GM23338 (cell line): ENCODE data around the gene COBL. TPM values are rescaled to one million over a fixed set of nuclear protein-coding genes. Genes with fewer than 3 reads are reported as not detected.

Experiments used
- ATAC-seq: fragments of 200-7000 bp; cut with Tn5 transposase; 3 replicates; pipeline ENCODE4 v1.9.1; 2020
- DNase-seq: peaks from one replicate; pipeline ENCODE4 v3.0.0-alpha.2; 2015; ENCODE audit warnings: low spot score
- H2AFZ ChIP-seq: fragments of 200-600 bp; sonication (generic); 2 replicates; pipeline ENCODE4 v1.8.0; 2016; ENCODE audit warnings: antibody characterized with exemption, mild to moderate bottlenecking, moderate library complexity
- H3F3A ChIP-seq: fragments of 200-600 bp; sonication (generic); replicated peaks from 2 replicates; pipeline ENCODE4 v1.8.0; 2017; ENCODE audit warnings: antibody characterized with exemption, mixed run types, low read depth
- H3K27ac ChIP-seq: fragments of 200-600 bp; sonication (generic); 2 replicates; pipeline ENCODE4 v1.6.1; 2016; ENCODE audit warnings: low read depth
- H3K27me3 ChIP-seq: fragments of 200-600 bp; sonication (generic); 2 replicates; pipeline ENCODE4 v1.8.0; 2016; ENCODE audit warnings: mild to moderate bottlenecking, mixed run types, moderate library complexity; ENCODE audit not compliant: insufficient read depth
- H3K36me3 ChIP-seq: fragments of 200-600 bp; sonication (generic); 2 replicates; pipeline ENCODE4 v1.8.0; 2016; ENCODE audit warnings: mild to moderate bottlenecking; ENCODE audit not compliant: insufficient read depth
- H3K4me1 ChIP-seq: fragments of 200-600 bp; sonication (generic); 2 replicates; pipeline ENCODE4 v1.8.0; 2016; ENCODE audit warnings: mild to moderate bottlenecking, moderate library complexity; ENCODE audit not compliant: insufficient read depth
- H3K4me2 ChIP-seq: fragments of 200-600 bp; sonication (generic); 2 replicates; pipeline ENCODE4 v1.7.1; 2017; ENCODE audit warnings: mixed run types
- H3K4me3 ChIP-seq: fragments of 200-600 bp; sonication (generic); 2 replicates; pipeline ENCODE4 v1.6.1; 2016; ENCODE audit warnings: mixed run types
- H3K79me2 ChIP-seq: fragments of 200-600 bp; sonication (generic); replicated peaks from 2 replicates; pipeline ENCODE4 v1.8.0; 2017; ENCODE audit warnings: mild to moderate bottlenecking; ENCODE audit not compliant: insufficient read depth
- H3K9me2 ChIP-seq: fragments of 200-600 bp; sonication (generic); 2 replicates; pipeline ENCODE4 v1.8.0; 2017; ENCODE audit not compliant: insufficient read depth
- H4K20me1 ChIP-seq: fragments of 200-600 bp; sonication (generic); replicated peaks from 2 replicates; pipeline ENCODE4 v1.8.0; 2017; ENCODE audit warnings: mild to moderate bottlenecking; ENCODE audit not compliant: insufficient read depth
- H3K27ac Mint-ChIP-seq: 2 replicates; pipeline ENCODE4 v1.8.0; 2020; ENCODE audit warnings: inconsistent platforms, mild to moderate bottlenecking, moderate library complexity, mixed read lengths
- H3K27me3 Mint-ChIP-seq: 3 replicates; pipeline ENCODE4 v1.8.0; 2022; ENCODE audit warnings: low read depth, mild to moderate bottlenecking, moderate library complexity, mixed read lengths, inconsistent platforms; ENCODE audit not compliant: insufficient read depth, poor library complexity
- H3K36me3 Mint-ChIP-seq: 3 replicates; pipeline ENCODE4 v1.8.0; 2021; ENCODE audit warnings: low read depth, mild to moderate bottlenecking, inconsistent platforms, moderate library complexity, mixed read lengths
- H3K4me1 Mint-ChIP-seq: 3 replicates; pipeline ENCODE4 v1.8.0; 2020; ENCODE audit warnings: mild to moderate bottlenecking, inconsistent platforms, mixed read lengths
- H3K4me3 Mint-ChIP-seq: 3 replicates; pipeline ENCODE4 v1.8.0; 2021; ENCODE audit warnings: moderate library complexity, mild to moderate bottlenecking, inconsistent platforms, mixed read lengths
- H3K9me3 Mint-ChIP-seq: 3 replicates; pipeline ENCODE4 v1.8.0; 2020; ENCODE audit warnings: moderate library complexity, mild to moderate bottlenecking, inconsistent platforms, mixed read lengths
- CREB1 ChIP-seq: fragments of 250-450 bp; sonication (Bioruptor Pico); IDR thresholded peaks from 2 replicates; pipeline ENCODE4 v1.5.0; 2020; ENCODE audit warnings: low read depth, mild to moderate bottlenecking, moderate library complexity
- EZH2 ChIP-seq: fragments of 200-600 bp; sonication (generic); IDR thresholded peaks from one replicate; pipeline ENCODE4 v1.8.0; 2017; ENCODE audit warnings: antibody characterized with exemption, mild to moderate bottlenecking, low read depth; ENCODE audit not compliant: unreplicated experiment
- JUNB ChIP-seq: IDR thresholded peaks from one replicate; pipeline ENCODE4 v1.6.1; 2016; ENCODE audit warnings: antibody characterized with exemption; ENCODE audit not compliant: unreplicated experiment
- NANOG ChIP-seq: IDR thresholded peaks from 2 replicates; pipeline ENCODE4 v1.6.1; 2016; ENCODE audit warnings: antibody characterized with exemption, borderline replicate concordance
- POLR2AphosphoS5 ChIP-seq: IDR thresholded peaks from 2 replicates; pipeline ENCODE4 v1.6.1; 2016; ENCODE audit warnings: antibody characterized with exemption, low read depth
- STAT1 ChIP-seq: IDR thresholded peaks from one replicate; pipeline ENCODE4 v1.6.1; 2016; ENCODE audit warnings: antibody characterized with exemption; ENCODE audit not compliant: unreplicated experiment
- ZNF114 ChIP-seq: fragments of 250-450 bp; sonication (Bioruptor Pico); IDR thresholded peaks from 2 replicates; pipeline ENCODE4 v1.5.0; 2020; ENCODE audit warnings: mild to moderate bottlenecking, moderate library complexity
- polyA plus RNA-seq: library from polyadenylated mRNA; unstranded; fragments of >200 nt; fragmentation: Nextera tagmentation; extraction: Ambion mirVana; gene quantifications from 2 replicates; pipeline ENCODE4 v1.2.1, GENCODE V29; 2016
- total RNA-seq: library from RNA; depleted of rRNA; stranded (reverse); fragments of >200 nt; shearing (Covaris generic); gene quantifications from 2 replicates; pipeline ENCODE4 v1.2.3, GENCODE V29; 2014
- TF ChIP-seq, protein P1 (sequence below), 2 experiments: fragments of 200-600 bp in 1 of 2; sonication (generic) in 1 of 2; conservative IDR thresholded peaks; 2 replicates each; pipeline versions ENCODE4 v1.5.1 to v1.6.1; 2016 to 2017; ENCODE audit warnings: antibody characterized with exemption in 2 of 2, low read depth in 2 of 2, mild to moderate bottlenecking in 2 of 2, moderate library complexity in 1 of 2
- TF ChIP-seq, protein P2 (sequence below): IDR thresholded peaks from one replicate; pipeline ENCODE4 v1.6.1; 2018; ENCODE audit warnings: antibody characterized with exemption; ENCODE audit not compliant: unreplicated experiment
- TF ChIP-seq, protein P3 (sequence below): IDR thresholded peaks from 2 replicates; pipeline ENCODE4 v1.6.1; 2016; ENCODE audit warnings: antibody characterized with exemption

The COBL gene
- total and polyA plus RNA-seq, 2 experiments from 2014 or later, result 18.3 to 51.9 TPM

DNA sequence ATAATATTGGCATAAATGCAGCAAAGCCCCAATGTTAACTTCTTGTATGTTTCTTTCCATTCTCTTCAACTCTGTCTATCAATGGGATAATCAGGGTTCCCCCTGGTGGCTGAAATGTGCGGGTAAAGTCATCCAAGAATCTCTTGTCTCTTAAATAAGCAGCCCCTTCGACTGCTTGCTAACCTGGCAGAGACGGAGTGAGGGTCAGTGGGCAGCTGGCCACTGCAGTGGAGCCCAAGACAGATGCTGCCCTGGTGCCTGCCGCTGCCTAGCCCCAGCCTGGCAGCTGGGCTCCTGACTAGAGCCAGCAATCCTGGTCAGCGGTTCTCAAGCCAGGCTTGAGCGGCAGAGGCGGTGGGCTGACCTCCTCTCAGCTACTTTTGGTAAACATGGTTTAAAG, 248.9 kb downstream of the COBL start:
- no peak overlapping the region for H2AFZ ChIP-seq
- Mint-ChIP-seq H3K27ac (no peak overlapping the region), H3K9me3 (no peaks in the 10 kb centered on the region; the same call in 2 of the 3 replicates), H3K27me3 (peaks cover 1% of the 10 kb centered on the region), H3K4me3 (no peak overlapping the region), H3K4me1 (peaks cover 18% of the 10 kb centered on the region), H3K36me3 (peaks cover 11% of the 10 kb centered on the region)
- no peaks in the 10 kb centered on the region for H3F3A ChIP-seq
- H3K4me1 ChIP-seq, result peaks cover 6% of the 10 kb centered on the region; the same call in 1 of the 2 replicates
- H3K36me3 ChIP-seq, result no peaks in the 10 kb centered on the region
- no peak overlapping the region for H3K4me2 ChIP-seq
- H3K27ac ChIP-seq, result no peak overlapping the region
- H3K9me2 ChIP-seq, result no peaks in the 10 kb centered on the region
- H3K4me3 ChIP-seq, result no peak overlapping the region
- TF ChIP-seq, protein P1, sequence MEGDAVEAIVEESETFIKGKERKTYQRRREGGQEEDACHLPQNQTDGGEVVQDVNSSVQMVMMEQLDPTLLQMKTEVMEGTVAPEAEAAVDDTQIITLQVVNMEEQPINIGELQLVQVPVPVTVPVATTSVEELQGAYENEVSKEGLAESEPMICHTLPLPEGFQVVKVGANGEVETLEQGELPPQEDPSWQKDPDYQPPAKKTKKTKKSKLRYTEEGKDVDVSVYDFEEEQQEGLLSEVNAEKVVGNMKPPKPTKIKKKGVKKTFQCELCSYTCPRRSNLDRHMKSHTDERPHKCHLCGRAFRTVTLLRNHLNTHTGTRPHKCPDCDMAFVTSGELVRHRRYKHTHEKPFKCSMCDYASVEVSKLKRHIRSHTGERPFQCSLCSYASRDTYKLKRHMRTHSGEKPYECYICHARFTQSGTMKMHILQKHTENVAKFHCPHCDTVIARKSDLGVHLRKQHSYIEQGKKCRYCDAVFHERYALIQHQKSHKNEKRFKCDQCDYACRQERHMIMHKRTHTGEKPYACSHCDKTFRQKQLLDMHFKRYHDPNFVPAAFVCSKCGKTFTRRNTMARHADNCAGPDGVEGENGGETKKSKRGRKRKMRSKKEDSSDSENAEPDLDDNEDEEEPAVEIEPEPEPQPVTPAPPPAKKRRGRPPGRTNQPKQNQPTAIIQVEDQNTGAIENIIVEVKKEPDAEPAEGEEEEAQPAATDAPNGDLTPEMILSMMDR (conservative IDR thresholded peaks at IDR 0.05; ENCODE audit: low read depth in 2 of 2), result peak; percentile 76 to 93
- TF ChIP-seq POLR2AphosphoS5, result no peak
- ATAC-seq (peak; percentile 91), DNase-seq (peak; percentile 93)
- no peaks in the 10 kb centered on the region for H3K79me2 ChIP-seq
- H3K27me3 ChIP-seq, result no peaks in the 10 kb centered on the region
- no peaks in the 10 kb centered on the region for H4K20me1 ChIP-seq

DNA sequence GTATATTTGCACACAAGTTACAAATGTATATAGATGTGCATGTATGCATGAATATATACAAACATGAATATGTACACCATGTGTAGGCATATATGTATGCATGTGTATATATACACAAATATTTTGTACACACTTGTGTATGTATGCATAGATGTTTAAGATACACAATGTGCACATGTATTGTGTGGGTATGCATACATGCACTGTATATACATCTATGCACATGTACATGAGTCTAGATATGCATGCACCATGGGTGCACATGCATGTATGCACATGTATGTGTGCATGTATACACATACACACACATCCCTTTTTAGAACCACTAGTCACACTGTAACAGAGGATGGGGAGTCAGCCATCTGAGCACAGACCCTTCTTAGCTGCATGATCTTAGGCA, 249.4 kb downstream of the COBL start:
- no peak for DNase-seq
- H3K4me1 Mint-ChIP-seq, result peaks cover 16% of the 10 kb centered on the region
- ATAC-seq, result no peak
- H3K36me3 ChIP-seq, result no peaks in the 10 kb centered on the region
- H3K4me3 ChIP-seq, result no peak overlapping the region
- no peak overlapping the region for H3K4me3 Mint-ChIP-seq
- no peaks in the 10 kb centered on the region for H3K79me2 ChIP-seq
- no peak overlapping the region for H3K4me2 ChIP-seq
- H3K27me3 ChIP-seq, result no peaks in the 10 kb centered on the region
- no peak overlapping the region for H3K27ac Mint-ChIP-seq
- no peaks in the 10 kb centered on the region for H4K20me1 ChIP-seq
- no peaks in the 10 kb centered on the region for H3K9me2 ChIP-seq
- H3K4me1 ChIP-seq, result peaks cover 6% of the 10 kb centered on the region; the same call in 1 of the 2 replicates
- H2AFZ ChIP-seq, result no peak overlapping the region
- H3K36me3 Mint-ChIP-seq, result peaks cover 11% of the 10 kb centered on the region
- H3K27ac ChIP-seq, result no peak overlapping the region
- no peaks in the 10 kb centered on the region; the same call in 2 of the 3 replicates for H3K9me3 Mint-ChIP-seq
- H3K27me3 Mint-ChIP-seq, result peaks cover 1% of the 10 kb centered on the region
- no peaks in the 10 kb centered on the region for H3F3A ChIP-seq
- TF ChIP-seq, protein P2, sequence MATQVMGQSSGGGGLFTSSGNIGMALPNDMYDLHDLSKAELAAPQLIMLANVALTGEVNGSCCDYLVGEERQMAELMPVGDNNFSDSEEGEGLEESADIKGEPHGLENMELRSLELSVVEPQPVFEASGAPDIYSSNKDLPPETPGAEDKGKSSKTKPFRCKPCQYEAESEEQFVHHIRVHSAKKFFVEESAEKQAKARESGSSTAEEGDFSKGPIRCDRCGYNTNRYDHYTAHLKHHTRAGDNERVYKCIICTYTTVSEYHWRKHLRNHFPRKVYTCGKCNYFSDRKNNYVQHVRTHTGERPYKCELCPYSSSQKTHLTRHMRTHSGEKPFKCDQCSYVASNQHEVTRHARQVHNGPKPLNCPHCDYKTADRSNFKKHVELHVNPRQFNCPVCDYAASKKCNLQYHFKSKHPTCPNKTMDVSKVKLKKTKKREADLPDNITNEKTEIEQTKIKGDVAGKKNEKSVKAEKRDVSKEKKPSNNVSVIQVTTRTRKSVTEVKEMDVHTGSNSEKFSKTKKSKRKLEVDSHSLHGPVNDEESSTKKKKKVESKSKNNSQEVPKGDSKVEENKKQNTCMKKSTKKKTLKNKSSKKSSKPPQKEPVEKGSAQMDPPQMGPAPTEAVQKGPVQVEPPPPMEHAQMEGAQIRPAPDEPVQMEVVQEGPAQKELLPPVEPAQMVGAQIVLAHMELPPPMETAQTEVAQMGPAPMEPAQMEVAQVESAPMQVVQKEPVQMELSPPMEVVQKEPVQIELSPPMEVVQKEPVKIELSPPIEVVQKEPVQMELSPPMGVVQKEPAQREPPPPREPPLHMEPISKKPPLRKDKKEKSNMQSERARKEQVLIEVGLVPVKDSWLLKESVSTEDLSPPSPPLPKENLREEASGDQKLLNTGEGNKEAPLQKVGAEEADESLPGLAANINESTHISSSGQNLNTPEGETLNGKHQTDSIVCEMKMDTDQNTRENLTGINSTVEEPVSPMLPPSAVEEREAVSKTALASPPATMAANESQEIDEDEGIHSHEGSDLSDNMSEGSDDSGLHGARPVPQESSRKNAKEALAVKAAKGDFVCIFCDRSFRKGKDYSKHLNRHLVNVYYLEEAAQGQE, result no peak
- TF ChIP-seq, protein P1 (conservative IDR thresholded peaks at IDR 0.05; ENCODE audit: low read depth in 2 of 2), result no peak
- TF ChIP-seq ZNF114 (CRISPR knock-in tag), result no peak
- TF ChIP-seq, protein P3, sequence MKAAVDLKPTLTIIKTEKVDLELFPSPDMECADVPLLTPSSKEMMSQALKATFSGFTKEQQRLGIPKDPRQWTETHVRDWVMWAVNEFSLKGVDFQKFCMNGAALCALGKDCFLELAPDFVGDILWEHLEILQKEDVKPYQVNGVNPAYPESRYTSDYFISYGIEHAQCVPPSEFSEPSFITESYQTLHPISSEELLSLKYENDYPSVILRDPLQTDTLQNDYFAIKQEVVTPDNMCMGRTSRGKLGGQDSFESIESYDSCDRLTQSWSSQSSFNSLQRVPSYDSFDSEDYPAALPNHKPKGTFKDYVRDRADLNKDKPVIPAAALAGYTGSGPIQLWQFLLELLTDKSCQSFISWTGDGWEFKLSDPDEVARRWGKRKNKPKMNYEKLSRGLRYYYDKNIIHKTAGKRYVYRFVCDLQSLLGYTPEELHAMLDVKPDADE, result no peak
- TF ChIP-seq NANOG, result no peak
- TF ChIP-seq STAT1, result no peak
- TF ChIP-seq POLR2AphosphoS5, result no peak
- no peak for TF ChIP-seq CREB1 (CRISPR knock-in tag)
- no peak for TF ChIP-seq JUNB
- TF ChIP-seq EZH2, result no peak
